Choroid plexus epithelial cell (primary cell): ENCODE results near the gene KIFC1.
A peak's percentile ranks its signal among the peaks of the same experiment; 100 is the strongest.
"Not testable (repeated sequence)": the region's sequence is repeated elsewhere in the genome, so short reads cannot be mapped to it uniquely, and the experiment has no call there.

Experiments used
- DNase-seq: peaks from one replicate; pipeline ENCODE4 v3.0.0-alpha.2; 2010; ENCODE audit warnings: low read depth
- H3K4me3 ChIP-seq: 2 replicates; pipeline ENCODE4 v1.5.1; 2011; ENCODE audit warnings: low read depth, mild to moderate bottlenecking, control low read depth, low read length, moderate library complexity
- CTCF ChIP-seq: conservative IDR thresholded peaks from 2 replicates; pipeline ENCODE4 v1.5.1; 2011; ENCODE audit warnings: low read depth, mild to moderate bottlenecking, control low read depth, inconsistent platforms, low read length, moderate library complexity

KIFC1 gene

GRCh38 chr6:33390767-33391277 lies 801 bp upstream of the KIFC1 start:
- no peak for TF ChIP-seq CTCF
- H3K4me3 ChIP-seq = peak overlapping the region; percentile 28
- DNase-seq = no peak

- TF ChIP-seq CTCF = no peak
- no peak for DNase-seq
- H3K4me3 ChIP-seq = peak overlapping the region; percentile 72
Measured at GRCh38 chr6:33391922-33392594, 435 bp downstream of the KIFC1 start.

GRCh38 chr6:33392595-33392948 lies 949 bp downstream of the KIFC1 start:
- DNase-seq = no peak
- TF ChIP-seq CTCF = no peak
- peak overlapping the region; percentile 72 for H3K4me3 ChIP-seq

GRCh38 chr6:33392979-33393378 lies 1.4 kb downstream of the KIFC1 start:
- no peak overlapping the region for H3K4me3 ChIP-seq
- no peak for DNase-seq
- no peak for TF ChIP-seq CTCF

GRCh38 chr6:33397541-33397940 lies 5.9 kb downstream of the KIFC1 start:
- no peak overlapping the region for H3K4me3 ChIP-seq
- no peak for TF ChIP-seq CTCF
- DNase-seq = no peak

GRCh38 chr6:33398601-33399000 lies 7.0 kb downstream of the KIFC1 start:
- not testable (repeated sequence) for H3K4me3 ChIP-seq, DNase-seq

GRCh38 chr6:33399881-33400280 lies 8.3 kb downstream of the KIFC1 start:
- H3K4me3 ChIP-seq, DNase-seq: not testable (repeated sequence)

GRCh38 chr6:33404884-33405283 lies 13.3 kb downstream of the KIFC1 start:
- DNase-seq = no peak
- TF ChIP-seq CTCF = no peak
- no peak overlapping the region for H3K4me3 ChIP-seq
